Osteocyte (in vitro differentiated cells): Measurements from ENCODE around the gene OR4A16. TPM values are rescaled to one million over a fixed set of nuclear protein-coding genes. Genes with fewer than 3 reads are reported as not detected.

Experiments
- DNase-seq: peaks from one replicate; pipeline ENCODE4 v3.0.0; 2021; ENCODE audit warnings: mixed read lengths; ENCODE audit not compliant: unreplicated experiment; ENCODE audit errors: extremely low spot score
- H3K27ac Mint-ChIP-seq: one replicate; pipeline ENCODE4 v1.8.0; 2021; ENCODE audit warnings: mild to moderate bottlenecking, mixed read lengths; ENCODE audit not compliant: unreplicated experiment
- H3K27me3 Mint-ChIP-seq: one replicate; pipeline ENCODE4 v1.8.0; 2021; ENCODE audit warnings: mixed read lengths; ENCODE audit not compliant: unreplicated experiment
- H3K36me3 Mint-ChIP-seq: one replicate; pipeline ENCODE4 v1.8.0; 2021; ENCODE audit warnings: mixed read lengths; ENCODE audit not compliant: unreplicated experiment
- H3K4me1 Mint-ChIP-seq: one replicate; pipeline ENCODE4 v1.8.0; 2021; ENCODE audit warnings: mixed read lengths; ENCODE audit not compliant: unreplicated experiment
- H3K4me3 Mint-ChIP-seq: one replicate; pipeline ENCODE4 v1.8.0; 2021; ENCODE audit warnings: mild to moderate bottlenecking, moderate library complexity, mixed read lengths; ENCODE audit not compliant: unreplicated experiment
- H3K9me3 Mint-ChIP-seq: one replicate; pipeline ENCODE4 v1.8.0; 2021; ENCODE audit warnings: mixed read lengths; ENCODE audit not compliant: unreplicated experiment
- total RNA-seq: library from RNA; stranded (reverse); gene quantifications from 2 replicates; pipeline ENCODE4 v1.2.1, GENCODE V29; 2021
- TF ChIP-seq, protein P1 (sequence below): fragments of 200-600 bp; sonication (generic); IDR thresholded peaks from 2 replicates; pipeline ENCODE4 v1.5.0; 2021; ENCODE audit warnings: antibody characterized with exemption, mild to moderate bottlenecking, moderate library complexity

The OR4A16 gene
- total RNA-seq, 1 donor from 2014 or later: not detected

DNA sequence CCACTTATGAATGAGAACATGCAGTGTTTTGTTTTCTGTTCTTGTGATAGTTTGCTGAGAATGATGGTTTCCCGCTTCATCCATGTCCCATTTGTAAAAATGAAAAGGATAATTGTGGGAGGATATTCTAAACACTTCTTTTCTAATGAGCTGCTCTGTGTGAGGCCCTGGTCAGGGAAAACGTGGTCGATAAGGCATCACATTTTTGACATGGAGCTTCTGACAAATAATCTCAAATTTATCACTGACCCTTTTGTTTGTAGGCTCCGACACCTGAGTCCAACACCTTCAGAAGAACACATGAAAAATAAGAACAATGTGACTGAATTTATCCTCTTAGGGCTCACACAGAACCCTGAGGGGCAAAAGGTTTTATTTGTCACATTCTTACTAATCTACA lies 24.7 kb downstream of the OR4A16 start, which contains the start of gene OR4A15:
TSS of gene OR4A15 (plus strand) at position 301 of the 400 bp plus-strand sequence. CDS start at position 301, 0 bp downstream.
- TF ChIP-seq, protein P1, sequence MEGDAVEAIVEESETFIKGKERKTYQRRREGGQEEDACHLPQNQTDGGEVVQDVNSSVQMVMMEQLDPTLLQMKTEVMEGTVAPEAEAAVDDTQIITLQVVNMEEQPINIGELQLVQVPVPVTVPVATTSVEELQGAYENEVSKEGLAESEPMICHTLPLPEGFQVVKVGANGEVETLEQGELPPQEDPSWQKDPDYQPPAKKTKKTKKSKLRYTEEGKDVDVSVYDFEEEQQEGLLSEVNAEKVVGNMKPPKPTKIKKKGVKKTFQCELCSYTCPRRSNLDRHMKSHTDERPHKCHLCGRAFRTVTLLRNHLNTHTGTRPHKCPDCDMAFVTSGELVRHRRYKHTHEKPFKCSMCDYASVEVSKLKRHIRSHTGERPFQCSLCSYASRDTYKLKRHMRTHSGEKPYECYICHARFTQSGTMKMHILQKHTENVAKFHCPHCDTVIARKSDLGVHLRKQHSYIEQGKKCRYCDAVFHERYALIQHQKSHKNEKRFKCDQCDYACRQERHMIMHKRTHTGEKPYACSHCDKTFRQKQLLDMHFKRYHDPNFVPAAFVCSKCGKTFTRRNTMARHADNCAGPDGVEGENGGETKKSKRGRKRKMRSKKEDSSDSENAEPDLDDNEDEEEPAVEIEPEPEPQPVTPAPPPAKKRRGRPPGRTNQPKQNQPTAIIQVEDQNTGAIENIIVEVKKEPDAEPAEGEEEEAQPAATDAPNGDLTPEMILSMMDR: no peak
- Mint-ChIP-seq H3K27ac (no peak within 1 kb of the TSS), H3K9me3 (peaks cover 30% of the 10 kb centered on the region), H3K4me3 (no peak within 1 kb of the TSS), H3K36me3 (no peaks in the 10 kb centered on the region), H3K27me3 (no peaks in the 10 kb centered on the region), H3K4me1 (no peaks in the 10 kb centered on the region)
- DNase-seq: no peak

Other genes with a start within 250 kb of the OR4A16 start
- gene TRIM48, start 81.0 kb upstream of the OR4A16 start, total RNA-seq: not detected in 2 replicates
- gene OR4A15, start 24.8 kb downstream of the OR4A16 start, total RNA-seq: not detected in 2 replicates
- not detected in 2 replicates for gene OR4C15, start 211.3 kb downstream of the OR4A16 start, total RNA-seq
- not detected in 2 replicates for gene OR4C16, start 228.9 kb downstream of the OR4A16 start, total RNA-seq